ENCODE measurements around the gene CCDC188.

DNA sequence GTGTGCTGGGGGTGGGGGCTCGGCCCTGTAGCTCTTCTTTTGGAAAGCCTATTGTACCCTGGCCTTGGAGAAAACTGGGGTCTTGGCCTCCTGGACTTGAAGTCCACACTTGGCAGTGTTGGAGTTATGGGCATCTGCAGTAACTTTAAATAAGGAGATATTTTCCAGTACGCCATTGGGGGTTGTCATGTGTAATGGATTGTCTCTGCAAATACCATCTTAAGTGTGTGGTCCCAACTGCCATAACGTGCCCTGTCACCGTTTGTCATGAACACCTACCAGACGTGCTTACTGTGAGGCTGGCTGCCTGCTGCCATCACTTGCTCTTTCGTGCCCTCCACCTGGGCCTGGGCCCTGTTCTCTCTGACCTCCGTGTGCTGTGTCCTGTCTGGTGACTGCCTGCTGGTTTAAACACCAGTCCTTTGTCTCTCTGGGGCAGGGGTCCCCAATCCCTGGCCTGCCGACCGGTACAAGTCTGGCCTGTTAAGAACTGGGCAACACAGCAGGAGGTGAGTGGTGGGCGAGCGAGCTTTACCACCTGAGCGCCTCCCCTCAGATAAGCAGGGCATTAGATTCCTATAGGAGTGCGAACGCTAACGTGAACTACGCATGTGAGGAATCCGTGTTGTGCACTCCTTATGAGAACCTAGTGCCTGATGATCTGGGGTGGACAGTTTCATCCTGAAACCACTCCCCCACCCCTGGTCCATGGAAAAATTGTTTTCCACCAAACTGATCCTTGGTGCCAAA, 22.8 kb downstream of the CCDC188 start:
- no peak for TF ChIP-seq CTCF (conservative IDR thresholded peaks at IDR 0.05)
- no peak for TF ChIP-seq EZH2 (IDR thresholded peaks at IDR 0.05; ENCODE audit: low read depth)
